Gastroesophageal sphincter (tissue), 3 donors: ENCODE measurements around the gene PTPRN2.

Source experiments
- EP300 ChIP-seq: sonication (generic); formaldehyde crosslinking; IDR thresholded peaks from one replicate; pipeline ENCODE4 v1.6.1; 2017; ENCODE audit warnings: antibody characterized with exemption, mild to moderate bottlenecking
- POLR2A ChIP-seq, 2 donors: fragments of 450-650 bp; IDR thresholded peaks; one replicate each; pipeline ENCODE4 v1.6.1; 2017; ENCODE audit warnings: antibody characterized with exemption in 2 of 2, mild to moderate bottlenecking in 2 of 2, moderate library complexity in 1 of 2
- POLR2AphosphoS5 ChIP-seq: sonication (generic); formaldehyde crosslinking; IDR thresholded peaks from one replicate; pipeline ENCODE4 v1.6.1; 2017; ENCODE audit warnings: antibody characterized with exemption
- TF ChIP-seq, protein P1 (sequence below), 4 experiments: fragments of 200-600 bp in 2 of 4; fragments of 450-650 bp in 2 of 4; sonication (generic) in 1 of 4; IDR thresholded peaks; one replicate each; pipeline ENCODE4 v1.5.1; 2017 to 2019; ENCODE audit warnings: antibody characterized with exemption in 4 of 4, mild to moderate bottlenecking in 2 of 4, moderate library complexity in 2 of 4

DNA sequence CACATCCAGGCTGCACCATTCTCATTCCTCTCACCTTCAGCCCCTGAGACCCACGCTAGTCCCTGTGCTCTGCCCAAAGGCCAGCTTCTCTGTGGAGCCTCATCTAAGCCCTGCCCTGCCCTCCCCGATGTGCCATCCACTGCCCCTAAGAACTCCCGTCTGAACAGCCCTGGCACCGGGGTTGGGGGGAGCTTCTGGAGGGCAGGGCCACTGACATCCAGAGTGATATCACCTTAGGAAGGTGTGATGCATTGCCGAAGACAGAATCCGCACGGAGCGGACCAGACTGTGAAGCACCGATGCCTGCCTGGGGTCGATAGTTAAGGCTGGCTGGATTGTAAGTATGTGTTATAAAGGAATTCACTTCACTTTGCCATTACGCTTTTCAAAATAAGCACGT, 511.0 kb downstream of the PTPRN2 start:
- TF ChIP-seq POLR2A (IDR thresholded peaks at IDR 0.05) (no peak), EP300 (no peak), POLR2AphosphoS5 (no peak)
- TF ChIP-seq, protein P1, sequence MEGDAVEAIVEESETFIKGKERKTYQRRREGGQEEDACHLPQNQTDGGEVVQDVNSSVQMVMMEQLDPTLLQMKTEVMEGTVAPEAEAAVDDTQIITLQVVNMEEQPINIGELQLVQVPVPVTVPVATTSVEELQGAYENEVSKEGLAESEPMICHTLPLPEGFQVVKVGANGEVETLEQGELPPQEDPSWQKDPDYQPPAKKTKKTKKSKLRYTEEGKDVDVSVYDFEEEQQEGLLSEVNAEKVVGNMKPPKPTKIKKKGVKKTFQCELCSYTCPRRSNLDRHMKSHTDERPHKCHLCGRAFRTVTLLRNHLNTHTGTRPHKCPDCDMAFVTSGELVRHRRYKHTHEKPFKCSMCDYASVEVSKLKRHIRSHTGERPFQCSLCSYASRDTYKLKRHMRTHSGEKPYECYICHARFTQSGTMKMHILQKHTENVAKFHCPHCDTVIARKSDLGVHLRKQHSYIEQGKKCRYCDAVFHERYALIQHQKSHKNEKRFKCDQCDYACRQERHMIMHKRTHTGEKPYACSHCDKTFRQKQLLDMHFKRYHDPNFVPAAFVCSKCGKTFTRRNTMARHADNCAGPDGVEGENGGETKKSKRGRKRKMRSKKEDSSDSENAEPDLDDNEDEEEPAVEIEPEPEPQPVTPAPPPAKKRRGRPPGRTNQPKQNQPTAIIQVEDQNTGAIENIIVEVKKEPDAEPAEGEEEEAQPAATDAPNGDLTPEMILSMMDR (IDR thresholded peaks at IDR 0.05): no peak
